Suppressor macrophage treated with lipopolysaccharide for 4 hours (primary cell): ENCODE measurements around the gene PODNL1.
"Not testable (repeated sequence)": the region's sequence is repeated elsewhere in the genome, so short reads cannot be mapped to it uniquely, and the experiment has no call there.

Experiments
- DNase-seq: peaks from one replicate; pipeline ENCODE4 v3.0.0-alpha.2; 2020

The PODNL1 gene

GRCh38 chr19:13972368-13973155, 34.3 kb upstream of the PODNL1 start:
- no peak for DNase-seq

- DNase-seq = not testable (repeated sequence)
These were observed 33.7 kb upstream of the PODNL1 start for GRCh38 chr19:13971868-13972267.

GRCh38 chr19:13969897-13970296, 31.7 kb upstream of the PODNL1 start:
- DNase-seq = no peak

- no peak for DNase-seq
These were observed 30.8 kb upstream of the PODNL1 start for GRCh38 chr19:13968999-13969398.

GRCh38 chr19:13968383-13968935, 30.2 kb upstream of the PODNL1 start:
- DNase-seq = no peak

GRCh38 chr19:13967206-13967605, 29.0 kb upstream of the PODNL1 start:
- not testable (repeated sequence) for DNase-seq

GRCh38 chr19:13966684-13967128, 28.5 kb upstream of the PODNL1 start:
- DNase-seq = no peak

- DNase-seq = no peak
These were observed 27.9 kb upstream of the PODNL1 start for GRCh38 chr19:13965926-13966683.

- DNase-seq = no peak
These were observed 27.2 kb upstream of the PODNL1 start for GRCh38 chr19:13965377-13965896.

GRCh38 chr19:13964776-13965175, 26.6 kb upstream of the PODNL1 start:
- no peak for DNase-seq

GRCh38 chr19:13963603-13964105, 25.4 kb upstream of the PODNL1 start:
- DNase-seq = no peak

GRCh38 chr19:13962699-13963602, 24.7 kb upstream of the PODNL1 start:
- DNase-seq = no peak

- no peak for DNase-seq
These were observed 23.8 kb upstream of the PODNL1 start for GRCh38 chr19:13961826-13962698.

GRCh38 chr19:13960863-13961784, 22.9 kb upstream of the PODNL1 start:
- no peak for DNase-seq

GRCh38 chr19:13959962-13960862, 22.0 kb upstream of the PODNL1 start:
- no peak for DNase-seq

- no peak for DNase-seq
These were observed 21.1 kb upstream of the PODNL1 start for GRCh38 chr19:13959141-13959961.

GRCh38 chr19:13958043-13958442, 19.8 kb upstream of the PODNL1 start:
- DNase-seq = no peak

- no peak for DNase-seq
These were observed 18.8 kb upstream of the PODNL1 start for GRCh38 chr19:13957051-13957450.
